Glutamatergic neuron (in vitro differentiated cells): ENCODE data around the gene ING4. TPM values are rescaled to one million over a fixed set of nuclear protein-coding genes. Genes with fewer than 3 reads are reported as not detected.

Experiments used
- DNase-seq: peaks from one replicate; pipeline ENCODE4 v3.0.0; 2022
- H3K27ac Mint-ChIP-seq: one replicate; pipeline ENCODE4 v1.8.0; 2020; ENCODE audit warnings: mild to moderate bottlenecking, mixed read lengths, inconsistent platforms; ENCODE audit not compliant: unreplicated experiment
- H3K27me3 Mint-ChIP-seq: one replicate; pipeline ENCODE4 v1.8.0; 2020; ENCODE audit warnings: mild to moderate bottlenecking, moderate library complexity, mixed read lengths, inconsistent platforms; ENCODE audit not compliant: unreplicated experiment
- H3K36me3 Mint-ChIP-seq: one replicate; pipeline ENCODE4 v1.8.0; 2020; ENCODE audit warnings: mild to moderate bottlenecking, mixed read lengths, inconsistent platforms; ENCODE audit not compliant: unreplicated experiment
- H3K4me1 Mint-ChIP-seq: one replicate; pipeline ENCODE4 v1.8.0; 2020; ENCODE audit warnings: mild to moderate bottlenecking, low read depth, mixed read lengths, inconsistent platforms; ENCODE audit not compliant: unreplicated experiment
- H3K4me3 Mint-ChIP-seq: one replicate; pipeline ENCODE4 v1.8.0; 2020; ENCODE audit warnings: mild to moderate bottlenecking, mixed read lengths, inconsistent platforms; ENCODE audit not compliant: unreplicated experiment
- H3K9me3 Mint-ChIP-seq: one replicate; pipeline ENCODE4 v1.8.0; 2020; ENCODE audit warnings: mild to moderate bottlenecking, moderate library complexity, mixed read lengths, inconsistent platforms; ENCODE audit not compliant: unreplicated experiment
- total RNA-seq: library from RNA; stranded (reverse); fragmentation: NEBNext Ultra II Directional; extraction: Animal tissue kit (Norgen Biotek cat#: 25700); gene quantifications from one replicate; pipeline ENCODE4 v1.2.1, GENCODE V29; 2021; ENCODE audit not compliant: unreplicated experiment
- TF ChIP-seq, protein P1 (sequence below): fragments of 200-600 bp; sonication (generic); IDR thresholded peaks from one replicate; pipeline ENCODE4 v1.5.0; 2021; ENCODE audit not compliant: partially characterized antibody, unreplicated experiment

The ING4 gene
- total RNA-seq, 1 donor from 2014 or later, result 76.9 TPM

- TF ChIP-seq, protein P1, sequence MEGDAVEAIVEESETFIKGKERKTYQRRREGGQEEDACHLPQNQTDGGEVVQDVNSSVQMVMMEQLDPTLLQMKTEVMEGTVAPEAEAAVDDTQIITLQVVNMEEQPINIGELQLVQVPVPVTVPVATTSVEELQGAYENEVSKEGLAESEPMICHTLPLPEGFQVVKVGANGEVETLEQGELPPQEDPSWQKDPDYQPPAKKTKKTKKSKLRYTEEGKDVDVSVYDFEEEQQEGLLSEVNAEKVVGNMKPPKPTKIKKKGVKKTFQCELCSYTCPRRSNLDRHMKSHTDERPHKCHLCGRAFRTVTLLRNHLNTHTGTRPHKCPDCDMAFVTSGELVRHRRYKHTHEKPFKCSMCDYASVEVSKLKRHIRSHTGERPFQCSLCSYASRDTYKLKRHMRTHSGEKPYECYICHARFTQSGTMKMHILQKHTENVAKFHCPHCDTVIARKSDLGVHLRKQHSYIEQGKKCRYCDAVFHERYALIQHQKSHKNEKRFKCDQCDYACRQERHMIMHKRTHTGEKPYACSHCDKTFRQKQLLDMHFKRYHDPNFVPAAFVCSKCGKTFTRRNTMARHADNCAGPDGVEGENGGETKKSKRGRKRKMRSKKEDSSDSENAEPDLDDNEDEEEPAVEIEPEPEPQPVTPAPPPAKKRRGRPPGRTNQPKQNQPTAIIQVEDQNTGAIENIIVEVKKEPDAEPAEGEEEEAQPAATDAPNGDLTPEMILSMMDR, result no peak
- no peak for DNase-seq
- H3K4me1 Mint-ChIP-seq, result peaks cover 3% of the 10 kb centered on the region
- H3K9me3 Mint-ChIP-seq, result peaks cover 5% of the 10 kb centered on the region
- no peak overlapping the region for H3K27ac Mint-ChIP-seq
- no peak overlapping the region for H3K4me3 Mint-ChIP-seq
- H3K36me3 Mint-ChIP-seq, result no peaks in the 10 kb centered on the region
- peaks cover 4% of the 10 kb centered on the region for H3K27me3 Mint-ChIP-seq
These were observed 42.0 kb downstream of the ING4 start for GRCh38 chr12:6620885-6621274.

DNA sequence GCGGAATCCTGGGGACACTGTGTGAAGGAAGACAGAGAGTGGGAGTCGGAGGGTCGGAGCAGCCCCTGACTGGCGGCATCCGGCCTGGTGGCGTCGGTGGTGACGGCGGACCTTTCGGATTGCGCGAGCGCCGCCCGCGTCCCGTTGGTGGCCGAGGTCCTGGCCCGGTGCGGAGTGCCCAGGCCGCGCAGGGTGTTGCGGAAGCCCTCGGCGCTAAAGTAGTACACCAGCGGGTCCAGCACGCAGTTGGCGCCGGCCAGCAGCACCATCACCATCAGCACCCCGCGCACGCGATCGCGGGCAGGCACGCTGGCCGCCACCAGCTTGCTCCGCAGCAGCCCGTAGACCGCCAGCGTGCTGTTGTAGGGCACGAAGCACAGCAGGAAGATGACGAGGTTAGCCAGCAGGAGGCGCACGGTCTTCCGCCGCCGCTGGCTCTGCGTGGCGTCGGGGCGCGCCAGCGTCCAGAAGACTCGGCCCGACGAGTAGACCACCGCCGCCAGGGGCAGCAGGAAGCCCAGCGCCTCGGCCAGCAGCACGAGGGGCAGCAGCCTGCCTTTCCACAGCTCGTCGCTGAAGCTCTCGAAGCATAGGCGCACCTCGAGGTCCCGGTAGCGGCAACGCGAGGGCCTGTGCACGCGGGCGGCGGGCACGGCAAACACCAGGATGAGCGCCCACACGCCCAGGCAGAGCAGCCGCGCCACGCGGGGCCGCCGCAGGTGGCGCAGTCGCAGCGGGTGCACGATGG, 42.6 kb downstream of the ING4 start:
- no peak overlapping the region for H3K27ac Mint-ChIP-seq
- peaks cover 3% of the 10 kb centered on the region for H3K4me1 Mint-ChIP-seq
- no peaks in the 10 kb centered on the region for H3K36me3 Mint-ChIP-seq
- peak overlapping the region; percentile 40 for H3K4me3 Mint-ChIP-seq
- peak; percentile 91 for DNase-seq
- H3K27me3 Mint-ChIP-seq, result peaks cover 4% of the 10 kb centered on the region
- TF ChIP-seq, protein P1, result peak; percentile 92
- peaks cover 5% of the 10 kb centered on the region for H3K9me3 Mint-ChIP-seq

GRCh38 chr12:6618483-6619225, 44.3 kb downstream of the ING4 start:
- peaks cover 12% of the 10 kb centered on the region for H3K9me3 Mint-ChIP-seq
- H3K27me3 Mint-ChIP-seq, result peaks cover 7% of the 10 kb centered on the region
- H3K4me3 Mint-ChIP-seq, result peak overlapping the region; percentile 61
- TF ChIP-seq, protein P1, result no peak
- no peak for DNase-seq
- peak overlapping the region; percentile 64 for H3K27ac Mint-ChIP-seq
- H3K36me3 Mint-ChIP-seq, result peaks cover 5% of the 10 kb centered on the region
- peaks cover 3% of the 10 kb centered on the region for H3K4me1 Mint-ChIP-seq

- peak overlapping the region; percentile 62 for H3K27ac Mint-ChIP-seq
- H3K4me1 Mint-ChIP-seq, result peaks cover 24% of the 10 kb centered on the region
- no peak for DNase-seq
- peaks cover 16% of the 10 kb centered on the region for H3K27me3 Mint-ChIP-seq
- TF ChIP-seq, protein P1, result no peak
- peaks cover 5% of the 10 kb centered on the region for H3K36me3 Mint-ChIP-seq
- peak overlapping the region; percentile 52 for H3K4me3 Mint-ChIP-seq
- H3K9me3 Mint-ChIP-seq, result peaks cover 19% of the 10 kb centered on the region
These were observed 47.1 kb downstream of the ING4 start for GRCh38 chr12:6615802-6616201.
